Epithelial cell of esophagus (primary cell): Measurements from ENCODE around the gene CLRN2.

Source experiments
- DNase-seq: peaks from one replicate; pipeline ENCODE4 v3.0.0; 2010; ENCODE audit warnings: low read depth
- H3K4me3 ChIP-seq: 2 replicates; pipeline ENCODE4 v1.5.1; 2011; ENCODE audit warnings: mild to moderate bottlenecking, low read length, control low read depth
- TF ChIP-seq, protein P1 (sequence below): IDR thresholded peaks from 2 replicates; pipeline ENCODE4 v1.5.1; 2011; ENCODE audit warnings: low read depth, mild to moderate bottlenecking, low read length, control low read depth, inconsistent platforms; ENCODE audit not compliant: insufficient read depth; ENCODE audit errors: missing control alignments

CLRN2 gene

GRCh38 chr4:17480210-17480927 is 34.6 kb upstream of the CLRN2 start:
- TF ChIP-seq, protein P1, sequence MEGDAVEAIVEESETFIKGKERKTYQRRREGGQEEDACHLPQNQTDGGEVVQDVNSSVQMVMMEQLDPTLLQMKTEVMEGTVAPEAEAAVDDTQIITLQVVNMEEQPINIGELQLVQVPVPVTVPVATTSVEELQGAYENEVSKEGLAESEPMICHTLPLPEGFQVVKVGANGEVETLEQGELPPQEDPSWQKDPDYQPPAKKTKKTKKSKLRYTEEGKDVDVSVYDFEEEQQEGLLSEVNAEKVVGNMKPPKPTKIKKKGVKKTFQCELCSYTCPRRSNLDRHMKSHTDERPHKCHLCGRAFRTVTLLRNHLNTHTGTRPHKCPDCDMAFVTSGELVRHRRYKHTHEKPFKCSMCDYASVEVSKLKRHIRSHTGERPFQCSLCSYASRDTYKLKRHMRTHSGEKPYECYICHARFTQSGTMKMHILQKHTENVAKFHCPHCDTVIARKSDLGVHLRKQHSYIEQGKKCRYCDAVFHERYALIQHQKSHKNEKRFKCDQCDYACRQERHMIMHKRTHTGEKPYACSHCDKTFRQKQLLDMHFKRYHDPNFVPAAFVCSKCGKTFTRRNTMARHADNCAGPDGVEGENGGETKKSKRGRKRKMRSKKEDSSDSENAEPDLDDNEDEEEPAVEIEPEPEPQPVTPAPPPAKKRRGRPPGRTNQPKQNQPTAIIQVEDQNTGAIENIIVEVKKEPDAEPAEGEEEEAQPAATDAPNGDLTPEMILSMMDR, result no peak
- DNase-seq, result no peak
- H3K4me3 ChIP-seq, result no peak overlapping the region

- DNase-seq, result no peak
- H3K4me3 ChIP-seq, result no peak overlapping the region
- TF ChIP-seq, protein P1, result no peak
Measured at GRCh38 chr4:17480955-17481354, 34.0 kb upstream of the CLRN2 start.

DNA sequence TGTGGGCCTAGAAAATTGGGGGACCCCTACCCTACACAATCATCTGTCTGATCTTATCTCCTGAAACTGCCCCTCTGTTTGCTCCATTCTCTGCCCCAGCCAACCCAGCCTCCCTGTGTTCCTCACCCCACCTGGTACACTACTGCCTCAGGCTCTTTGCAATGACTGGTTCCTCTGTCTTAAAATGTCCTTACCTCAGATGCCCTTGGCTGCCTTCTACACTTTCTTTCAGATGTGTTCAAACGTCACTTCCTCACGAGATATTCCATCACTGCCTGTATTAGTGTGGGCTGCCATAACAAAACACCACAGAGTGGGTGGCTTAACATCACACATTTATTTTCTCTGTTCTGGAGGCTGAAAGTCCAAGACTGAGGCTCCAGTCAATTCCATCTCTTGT is 32.2 kb upstream of the CLRN2 start:
- no peak overlapping the region for H3K4me3 ChIP-seq
- DNase-seq, result no peak
- TF ChIP-seq, protein P1, result no peak

GRCh38 chr4:17489123-17489522 is 25.8 kb upstream of the CLRN2 start:
- TF ChIP-seq, protein P1, result no peak
- no peak for DNase-seq
- no peak overlapping the region for H3K4me3 ChIP-seq

DNA sequence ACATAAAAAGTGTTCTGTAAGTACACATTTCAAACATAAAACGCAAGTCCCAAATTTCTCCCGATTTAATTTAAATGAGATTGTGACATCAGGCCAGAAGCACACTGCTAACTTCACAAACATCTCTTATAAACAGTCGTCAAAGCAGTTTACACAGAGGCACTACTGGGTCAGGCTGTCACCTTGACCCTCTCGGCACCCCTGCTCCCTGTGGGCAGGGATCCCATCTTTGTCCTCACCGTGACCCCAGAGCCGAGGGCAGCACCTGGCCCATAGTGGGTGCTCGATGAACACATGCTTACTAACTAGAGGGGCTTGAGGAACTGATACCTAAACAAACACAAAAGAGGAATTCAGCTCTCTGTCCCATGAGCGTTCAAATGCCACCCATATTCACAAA is 25.2 kb upstream of the CLRN2 start:
- DNase-seq, result no peak
- no peak overlapping the region for H3K4me3 ChIP-seq
- TF ChIP-seq, protein P1, result no peak

DNA sequence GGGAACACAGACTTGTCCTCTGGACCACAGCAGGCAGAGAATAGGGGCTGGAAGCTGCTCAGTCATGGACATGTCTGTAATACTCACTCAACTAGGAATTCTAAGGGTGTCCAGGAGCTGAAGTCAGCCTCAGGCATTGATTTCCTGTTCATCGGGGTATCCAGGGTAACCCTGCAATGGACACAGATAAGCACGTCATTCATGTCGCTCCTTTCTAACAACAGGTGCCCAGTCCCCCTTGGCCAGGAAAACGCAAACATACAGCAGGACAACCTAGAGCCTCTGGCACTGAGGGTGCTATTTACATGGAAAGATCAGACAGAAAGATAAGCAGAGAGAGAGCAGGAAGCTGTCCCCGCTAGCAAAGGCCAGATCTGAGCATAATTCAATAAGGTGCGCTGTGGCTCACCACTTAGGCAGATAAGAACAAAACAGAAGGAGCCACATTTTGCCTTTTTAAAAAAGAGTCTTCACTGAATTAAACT is 24.3 kb upstream of the CLRN2 start:
- DNase-seq, result no peak
- TF ChIP-seq, protein P1, result no peak
- H3K4me3 ChIP-seq, result no peak overlapping the region

DNA sequence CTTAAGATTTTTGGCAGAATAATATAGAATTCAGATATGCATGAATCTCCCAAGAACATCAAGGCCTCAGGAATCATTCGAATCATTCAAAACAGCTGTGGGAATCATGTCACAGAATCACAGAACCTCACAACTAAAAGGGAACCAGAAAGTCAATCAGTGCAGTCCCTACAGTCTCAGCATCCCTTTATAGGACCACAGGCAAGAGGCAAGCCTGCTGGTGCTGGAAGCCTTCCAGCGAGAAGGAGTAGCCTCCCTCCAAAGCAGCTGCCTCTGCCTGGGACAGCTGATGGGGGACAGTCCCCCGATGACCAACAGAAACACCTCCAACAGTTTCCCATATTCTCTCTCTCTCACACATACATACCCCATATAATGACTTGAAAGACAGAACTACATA is 23.8 kb upstream of the CLRN2 start:
- TF ChIP-seq, protein P1, result no peak
- no peak for DNase-seq
- H3K4me3 ChIP-seq, result no peak overlapping the region
